ENCODE results near the gene OLFM3.

Gene OLFM3

GRCh38 chr1:101953623-101954022 lies 43.1 kb downstream of the OLFM3 start:
- whole genome bisulfite sequencing (ENCODE audit: insufficient coverage, insufficient read length) = no CpG with 5 or more reads among the region's 1 CpG
- no peak for DNase-seq (ENCODE audit: low read depth, low spot score)
- no peaks in the 10 kb centered on the region for H3K36me3 ChIP-seq (ENCODE audit: control insufficient read depth, insufficient read depth, low read length)

GRCh38 chr1:101945884-101946283 lies 50.8 kb downstream of the OLFM3 start:
- no peak overlapping the region for H3K4me3 ChIP-seq (ENCODE audit: low read length)
- DNase-seq (ENCODE audit: low read depth, low spot score) = no peak
- no peaks in the 10 kb centered on the region for H3K9me3 ChIP-seq (ENCODE audit: control insufficient read depth, insufficient read depth, low read length)
- no peaks in the 10 kb centered on the region for H3K27me3 ChIP-seq (ENCODE audit: control insufficient read depth, insufficient read depth, low read length)
- no peak overlapping the region for H3K27ac ChIP-seq (ENCODE audit: low read length)
- no peaks in the 10 kb centered on the region for H3K4me1 ChIP-seq (ENCODE audit: control insufficient read depth, insufficient read depth, low read length)
- no peaks in the 10 kb centered on the region for H3K36me3 ChIP-seq (ENCODE audit: control insufficient read depth, insufficient read depth, low read length)
- WGBS (ENCODE audit: insufficient coverage, insufficient read length) = no CpG with 5 or more reads among the region's 1 CpG

More at GRCh38 chr1:101953623-101954022, 43.1 kb downstream of the OLFM3 start:
- H3K9me3 ChIP-seq (ENCODE audit: control insufficient read depth, insufficient read depth, low read length) = no peaks in the 10 kb centered on the region
- H3K4me1 ChIP-seq (ENCODE audit: control insufficient read depth, insufficient read depth, low read length) = no peaks in the 10 kb centered on the region
- no peak overlapping the region for H3K27ac ChIP-seq (ENCODE audit: low read length)
- no peak overlapping the region for H3K4me3 ChIP-seq (ENCODE audit: low read length)
- no peaks in the 10 kb centered on the region for H3K27me3 ChIP-seq (ENCODE audit: control insufficient read depth, insufficient read depth, low read length)

- no peaks in the 10 kb centered on the region for H3K9me3 ChIP-seq (ENCODE audit: control insufficient read depth, insufficient read depth, low read length)
- DNase-seq (ENCODE audit: low read depth, low spot score) = no peak
- no peak overlapping the region for H3K27ac ChIP-seq (ENCODE audit: low read length)
- H3K36me3 ChIP-seq (ENCODE audit: control insufficient read depth, insufficient read depth, low read length) = no peaks in the 10 kb centered on the region
- no peak overlapping the region for H3K4me3 ChIP-seq (ENCODE audit: low read length)
- H3K4me1 ChIP-seq (ENCODE audit: control insufficient read depth, insufficient read depth, low read length) = no peaks in the 10 kb centered on the region
- H3K27me3 ChIP-seq (ENCODE audit: control insufficient read depth, insufficient read depth, low read length) = no peaks in the 10 kb centered on the region
- no CpG with 5 or more reads among the region's 3 CpGs for WGBS (ENCODE audit: insufficient coverage, insufficient read length)
These were observed 53.5 kb downstream of the OLFM3 start for GRCh38 chr1:101943237-101943636.

- no peak for DNase-seq (ENCODE audit: low read depth, low spot score)
- Histone ChIP-seq H3K36me3 (ENCODE audit: control insufficient read depth, insufficient read depth, low read length) (no peaks in the 10 kb centered on the region), H3K27ac (ENCODE audit: low read length) (no peak overlapping the region), H3K9me3 (ENCODE audit: control insufficient read depth, insufficient read depth, low read length) (no peaks in the 10 kb centered on the region), H3K4me1 (ENCODE audit: control insufficient read depth, insufficient read depth, low read length) (no peaks in the 10 kb centered on the region), H3K4me3 (ENCODE audit: low read length) (no peak overlapping the region), H3K27me3 (ENCODE audit: control insufficient read depth, insufficient read depth, low read length) (no peaks in the 10 kb centered on the region)
- WGBS (ENCODE audit: insufficient coverage, insufficient read length) = no CpG with 5 or more reads among the region's 3 CpGs
These were observed 54.1 kb downstream of the OLFM3 start for GRCh38 chr1:101942516-101943193.

GRCh38 chr1:101938681-101939080 lies 58.0 kb downstream of the OLFM3 start:
- Histone ChIP-seq H3K36me3 (ENCODE audit: control insufficient read depth, insufficient read depth, low read length) (no peaks in the 10 kb centered on the region), H3K4me1 (ENCODE audit: control insufficient read depth, insufficient read depth, low read length) (no peaks in the 10 kb centered on the region), H3K9me3 (ENCODE audit: control insufficient read depth, insufficient read depth, low read length) (no peaks in the 10 kb centered on the region), H3K27ac (ENCODE audit: low read length) (no peak overlapping the region), H3K27me3 (ENCODE audit: control insufficient read depth, insufficient read depth, low read length) (no peaks in the 10 kb centered on the region), H3K4me3 (ENCODE audit: low read length) (no peak overlapping the region)
- DNase-seq (ENCODE audit: low read depth, low spot score) = no peak
- no CpG with 5 or more reads among the region's 1 CpG for WGBS (ENCODE audit: insufficient coverage, insufficient read length)

GRCh38 chr1:101929343-101929742 lies 67.4 kb downstream of the OLFM3 start:
- no peaks in the 10 kb centered on the region for H3K36me3 ChIP-seq (ENCODE audit: control insufficient read depth, insufficient read depth, low read length)
- no peaks in the 10 kb centered on the region for H3K27me3 ChIP-seq (ENCODE audit: control insufficient read depth, insufficient read depth, low read length)
- H3K4me1 ChIP-seq (ENCODE audit: control insufficient read depth, insufficient read depth, low read length) = no peaks in the 10 kb centered on the region
- H3K4me3 ChIP-seq (ENCODE audit: low read length) = no peak overlapping the region
- DNase-seq (ENCODE audit: low read depth, low spot score) = no peak
- WGBS (ENCODE audit: insufficient coverage, insufficient read length) = no CpG with 5 or more reads among the region's 1 CpG
- no peak overlapping the region for H3K27ac ChIP-seq (ENCODE audit: low read length)
- no peaks in the 10 kb centered on the region for H3K9me3 ChIP-seq (ENCODE audit: control insufficient read depth, insufficient read depth, low read length)

- H3K4me3 ChIP-seq (ENCODE audit: low read length) = no peak overlapping the region
- H3K9me3 ChIP-seq (ENCODE audit: control insufficient read depth, insufficient read depth, low read length) = no peaks in the 10 kb centered on the region
- H3K4me1 ChIP-seq (ENCODE audit: control insufficient read depth, insufficient read depth, low read length) = no peaks in the 10 kb centered on the region
- WGBS (ENCODE audit: insufficient coverage, insufficient read length) = no CpG with 5 or more reads among the region's 1 CpG
- no peaks in the 10 kb centered on the region for H3K27me3 ChIP-seq (ENCODE audit: control insufficient read depth, insufficient read depth, low read length)
- no peak overlapping the region for H3K27ac ChIP-seq (ENCODE audit: low read length)
- H3K36me3 ChIP-seq (ENCODE audit: control insufficient read depth, insufficient read depth, low read length) = no peaks in the 10 kb centered on the region
- DNase-seq (ENCODE audit: low read depth, low spot score) = no peak
These were observed 67.9 kb downstream of the OLFM3 start for GRCh38 chr1:101928829-101929228.

GRCh38 chr1:101924700-101925099 lies 72.0 kb downstream of the OLFM3 start:
- no peaks in the 10 kb centered on the region for H3K9me3 ChIP-seq (ENCODE audit: control insufficient read depth, insufficient read depth, low read length)
- DNase-seq (ENCODE audit: low read depth, low spot score) = no peak
- H3K4me1 ChIP-seq (ENCODE audit: control insufficient read depth, insufficient read depth, low read length) = no peaks in the 10 kb centered on the region

GRCh38 chr1:101920577-101920976 lies 76.1 kb downstream of the OLFM3 start:
- Histone ChIP-seq H3K9me3 (ENCODE audit: control insufficient read depth, insufficient read depth, low read length) (no peaks in the 10 kb centered on the region), H3K27ac (ENCODE audit: low read length) (no peak overlapping the region), H3K4me1 (ENCODE audit: control insufficient read depth, insufficient read depth, low read length) (no peaks in the 10 kb centered on the region), H3K27me3 (ENCODE audit: control insufficient read depth, insufficient read depth, low read length) (no peaks in the 10 kb centered on the region), H3K36me3 (ENCODE audit: control insufficient read depth, insufficient read depth, low read length) (no peaks in the 10 kb centered on the region), H3K4me3 (ENCODE audit: low read length) (no peak overlapping the region)
- WGBS (ENCODE audit: insufficient coverage, insufficient read length) = no CpG with 5 or more reads among the region's 1 CpG
- no peak for DNase-seq (ENCODE audit: low read depth, low spot score)

More at GRCh38 chr1:101924700-101925099, 72.0 kb downstream of the OLFM3 start:
- Histone ChIP-seq H3K27me3 (ENCODE audit: control insufficient read depth, insufficient read depth, low read length) (no peaks in the 10 kb centered on the region), H3K4me3 (ENCODE audit: low read length) (no peak overlapping the region), H3K27ac (ENCODE audit: low read length) (no peak overlapping the region), H3K36me3 (ENCODE audit: control insufficient read depth, insufficient read depth, low read length) (no peaks in the 10 kb centered on the region)

GRCh38 chr1:101918277-101918676 lies 78.4 kb downstream of the OLFM3 start:
- Histone ChIP-seq H3K36me3 (ENCODE audit: control insufficient read depth, insufficient read depth, low read length) (no peaks in the 10 kb centered on the region), H3K4me3 (ENCODE audit: low read length) (no peak overlapping the region), H3K27ac (ENCODE audit: low read length) (no peak overlapping the region), H3K9me3 (ENCODE audit: control insufficient read depth, insufficient read depth, low read length) (no peaks in the 10 kb centered on the region), H3K27me3 (ENCODE audit: control insufficient read depth, insufficient read depth, low read length) (no peaks in the 10 kb centered on the region), H3K4me1 (ENCODE audit: control insufficient read depth, insufficient read depth, low read length) (no peaks in the 10 kb centered on the region)
- no peak for DNase-seq (ENCODE audit: low read depth, low spot score)
- no CpG with 5 or more reads among the region's 1 CpG for WGBS (ENCODE audit: insufficient coverage, insufficient read length)

GRCh38 chr1:101915597-101915996 lies 81.1 kb downstream of the OLFM3 start:
- Histone ChIP-seq H3K36me3 (ENCODE audit: control insufficient read depth, insufficient read depth, low read length) (no peaks in the 10 kb centered on the region), H3K4me3 (ENCODE audit: low read length) (no peak overlapping the region), H3K27me3 (ENCODE audit: control insufficient read depth, insufficient read depth, low read length) (no peaks in the 10 kb centered on the region), H3K4me1 (ENCODE audit: control insufficient read depth, insufficient read depth, low read length) (no peaks in the 10 kb centered on the region), H3K27ac (ENCODE audit: low read length) (no peak overlapping the region), H3K9me3 (ENCODE audit: control insufficient read depth, insufficient read depth, low read length) (no peaks in the 10 kb centered on the region)
- WGBS (ENCODE audit: insufficient coverage, insufficient read length) = no CpG with 5 or more reads among the region's 5 CpGs
- DNase-seq (ENCODE audit: low read depth, low spot score) = no peak
